Caco-2 (cell line): ENCODE results near the gene VILL. TPM values are rescaled to one million over a fixed set of nuclear protein-coding genes. Genes with fewer than 3 reads are reported as not detected.

Source experiments
- BruUV-seq: library from RNA; stranded (reverse); fragments of 400-500 nt; replicated peaks from 2 replicates; lab custom pipeline; 2021; lab: Mats Ljungman, UMichigan
- CTCF ChIA-PET: fragments of 300-600 bp; sonication (Branson Sonifier 250); formaldehyde crosslinking; loops from one replicate; lab custom pipeline; 2022; ENCODE audit warnings: antibody characterized with exemption; lab: Charles Lee
- POLR2A ChIA-PET: fragments of 300-600 bp; sonication (Branson Sonifier 250); formaldehyde crosslinking; loops from one replicate; lab custom pipeline; 2022; ENCODE audit warnings: antibody characterized with exemption; lab: Charles Lee
- DNase-seq, 2 experiments: peaks; one replicate each; pipeline versions ENCODE4 v3.0.0 to v3.0.0-alpha.2; 2020 to 2022
- H3K27me3 ChIP-seq: replicated peaks from 2 replicates; pipeline ENCODE4 v1.6.0; 2011; ENCODE audit warnings: low read length; ENCODE audit not compliant: control insufficient read depth, insufficient read depth
- H3K36me3 ChIP-seq: 2 replicates; pipeline ENCODE4 v1.5.1; 2011; ENCODE audit warnings: low read length; ENCODE audit not compliant: control insufficient read depth, insufficient read depth
- H3K4me1 ChIP-seq: fragments of 250-450 bp; sonication (Bioruptor Pico); 2 replicates; pipeline ENCODE4 v1.5.1; 2020; ENCODE audit warnings: mild to moderate bottlenecking
- H3K4me3 ChIP-seq: 2 replicates; pipeline ENCODE4 v1.5.1; 2011; ENCODE audit warnings: low read depth, mild to moderate bottlenecking, control low read depth, low read length
- H3K9me3 ChIP-seq: fragments of 250-450 bp; sonication (Bioruptor Pico); 2 replicates; pipeline ENCODE4 v1.5.1; 2020; ENCODE audit warnings: mild to moderate bottlenecking, moderate library complexity
- H3K27ac Mint-ChIP-seq: one replicate; pipeline ENCODE4 v1.8.0; 2022; ENCODE audit warnings: mixed read lengths; ENCODE audit not compliant: unreplicated experiment
- H3K27me3 Mint-ChIP-seq: one replicate; pipeline ENCODE4 v1.8.0; 2022; ENCODE audit warnings: mixed read lengths; ENCODE audit not compliant: insufficient read depth, unreplicated experiment
- H3K36me3 Mint-ChIP-seq: one replicate; pipeline ENCODE4 v1.8.0; 2022; ENCODE audit warnings: mild to moderate bottlenecking, mixed read lengths; ENCODE audit not compliant: insufficient read depth, unreplicated experiment
- H3K4me1 Mint-ChIP-seq: one replicate; pipeline ENCODE4 v1.8.0; 2022; ENCODE audit warnings: low read depth, mixed read lengths; ENCODE audit not compliant: unreplicated experiment
- H3K4me3 Mint-ChIP-seq: one replicate; pipeline ENCODE4 v1.8.0; 2022; ENCODE audit warnings: mild to moderate bottlenecking, moderate library complexity, mixed read lengths; ENCODE audit not compliant: unreplicated experiment
- H3K9me3 Mint-ChIP-seq: one replicate; pipeline ENCODE4 v1.8.0; 2022; ENCODE audit warnings: mixed read lengths; ENCODE audit not compliant: unreplicated experiment
- intact Hi-C: fragments of 100-400 bp; cut with micrococcal nuclease; formaldehyde crosslinking; loops from one replicate; pipeline ENCODE4 v1.10.0; 2022; ENCODE audit not compliant: unreplicated experiment
- total RNA-seq: library from RNA; stranded (reverse); gene quantifications from 2 replicates; pipeline ENCODE4 v1.2.3, GENCODE V29; 2022
- TF ChIP-seq, protein P1 (sequence below), 2 experiments: fragments of 200-600 bp in 1 of 2; IDR thresholded peaks; 1 replicate in 1 of 2; 2 replicates in 1 of 2; pipeline versions ENCODE4 v1.5.1 to v1.8.0; 2011 to 2022; ENCODE audit warnings: antibody characterized with exemption in 1 of 2, control low read depth in 1 of 2, inconsistent platforms in 1 of 2, low read depth in 1 of 2, low read length in 1 of 2, mild to moderate bottlenecking in 1 of 2, moderate library complexity in 1 of 2; ENCODE audit not compliant: insufficient read depth in 1 of 2, severe bottlenecking in 1 of 2, unreplicated experiment in 1 of 2

The VILL gene
- total RNA-seq, 1 experiment from 2014 or later: 11.7 TPM

DNA sequence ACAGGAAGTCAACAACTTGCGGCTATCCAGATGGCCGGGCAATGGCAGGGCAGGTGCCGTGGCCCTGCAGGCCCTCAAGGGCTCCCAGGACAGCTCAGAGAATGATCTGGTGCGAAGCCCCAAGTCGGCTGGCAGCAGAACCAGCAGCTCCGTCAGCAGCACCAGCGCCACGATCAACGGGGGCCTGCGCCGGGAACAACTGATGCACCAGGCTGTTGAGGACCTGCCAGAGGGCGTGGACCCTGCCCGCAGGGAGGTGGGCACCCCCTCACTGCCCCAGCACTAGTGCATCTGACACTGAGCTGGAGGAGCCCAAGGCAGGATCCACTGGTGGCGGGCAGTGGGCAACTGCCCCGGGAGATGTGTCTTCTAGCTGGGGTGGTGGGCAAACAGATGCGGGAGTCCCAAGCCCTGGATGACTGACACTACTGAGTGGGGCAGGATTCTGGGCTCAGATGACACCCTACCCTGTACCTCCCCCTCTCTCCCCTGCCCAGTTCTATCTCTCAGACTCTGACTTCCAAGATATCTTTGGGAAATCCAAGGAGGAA lies 15.9 kb downstream of the VILL start:
- H3K4me3 ChIP-seq: no peak overlapping the region
- Mint-ChIP-seq H3K27me3 (no peaks in the 10 kb centered on the region), H3K4me1 (peaks cover 19% of the 10 kb centered on the region), H3K9me3 (no peaks in the 10 kb centered on the region), H3K27ac (no peak overlapping the region), H3K36me3 (peaks cover 15% of the 10 kb centered on the region), H3K4me3 (no peak overlapping the region)
- BruUV-seq: no TSS peak
- intact Hi-C loops: no loop called here
- DNase-seq: no peak
- ChIA-PET POLR2A (no interaction called here), CTCF (interaction anchor here (0.6 to 1.4 kb wide), 2 partner anchors 32 to 153 kb away, joined by 7 to 9 read pairs; no protein-coding TSS in a partner anchor)
- H3K36me3 ChIP-seq: peaks cover 9% of the 10 kb centered on the region
- no peaks in the 10 kb centered on the region for H3K27me3 ChIP-seq
- H3K9me3 ChIP-seq: no peaks in the 10 kb centered on the region
- TF ChIP-seq, protein P1, sequence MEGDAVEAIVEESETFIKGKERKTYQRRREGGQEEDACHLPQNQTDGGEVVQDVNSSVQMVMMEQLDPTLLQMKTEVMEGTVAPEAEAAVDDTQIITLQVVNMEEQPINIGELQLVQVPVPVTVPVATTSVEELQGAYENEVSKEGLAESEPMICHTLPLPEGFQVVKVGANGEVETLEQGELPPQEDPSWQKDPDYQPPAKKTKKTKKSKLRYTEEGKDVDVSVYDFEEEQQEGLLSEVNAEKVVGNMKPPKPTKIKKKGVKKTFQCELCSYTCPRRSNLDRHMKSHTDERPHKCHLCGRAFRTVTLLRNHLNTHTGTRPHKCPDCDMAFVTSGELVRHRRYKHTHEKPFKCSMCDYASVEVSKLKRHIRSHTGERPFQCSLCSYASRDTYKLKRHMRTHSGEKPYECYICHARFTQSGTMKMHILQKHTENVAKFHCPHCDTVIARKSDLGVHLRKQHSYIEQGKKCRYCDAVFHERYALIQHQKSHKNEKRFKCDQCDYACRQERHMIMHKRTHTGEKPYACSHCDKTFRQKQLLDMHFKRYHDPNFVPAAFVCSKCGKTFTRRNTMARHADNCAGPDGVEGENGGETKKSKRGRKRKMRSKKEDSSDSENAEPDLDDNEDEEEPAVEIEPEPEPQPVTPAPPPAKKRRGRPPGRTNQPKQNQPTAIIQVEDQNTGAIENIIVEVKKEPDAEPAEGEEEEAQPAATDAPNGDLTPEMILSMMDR (IDR thresholded peaks at IDR 0.05; ENCODE audit: insufficient read depth in 1 of 2, low read depth in 1 of 2, low read length in 1 of 2, severe bottlenecking in 1 of 2, unreplicated experiment in 1 of 2): no peak
- H3K4me1 ChIP-seq: peaks cover 22% of the 10 kb centered on the region

GRCh38 chr3:38007754-38008090 lies 17.1 kb downstream of the VILL start:
- TF ChIP-seq, protein P1 (IDR thresholded peaks at IDR 0.05; ENCODE audit: insufficient read depth in 1 of 2, low read depth in 1 of 2, low read length in 1 of 2, severe bottlenecking in 1 of 2, unreplicated experiment in 1 of 2): no peak
- no peak for DNase-seq
- no peak overlapping the region for H3K27ac Mint-ChIP-seq
- peaks cover 15% of the 10 kb centered on the region for H3K36me3 Mint-ChIP-seq
- no peaks in the 10 kb centered on the region for H3K27me3 Mint-ChIP-seq
- H3K9me3 Mint-ChIP-seq: no peaks in the 10 kb centered on the region
- ChIA-PET POLR2A (no interaction called here), CTCF (no interaction called here)
- Histone ChIP-seq H3K4me1 (peaks cover 28% of the 10 kb centered on the region), H3K4me3 (no peak overlapping the region), H3K9me3 (no peaks in the 10 kb centered on the region), H3K27me3 (no peaks in the 10 kb centered on the region), H3K36me3 (peaks cover 9% of the 10 kb centered on the region)
- peaks cover 19% of the 10 kb centered on the region for H3K4me1 Mint-ChIP-seq
- no peak overlapping the region for H3K4me3 Mint-ChIP-seq
- no TSS peak for BruUV-seq
- intact Hi-C loops: no loop called here

DNA sequence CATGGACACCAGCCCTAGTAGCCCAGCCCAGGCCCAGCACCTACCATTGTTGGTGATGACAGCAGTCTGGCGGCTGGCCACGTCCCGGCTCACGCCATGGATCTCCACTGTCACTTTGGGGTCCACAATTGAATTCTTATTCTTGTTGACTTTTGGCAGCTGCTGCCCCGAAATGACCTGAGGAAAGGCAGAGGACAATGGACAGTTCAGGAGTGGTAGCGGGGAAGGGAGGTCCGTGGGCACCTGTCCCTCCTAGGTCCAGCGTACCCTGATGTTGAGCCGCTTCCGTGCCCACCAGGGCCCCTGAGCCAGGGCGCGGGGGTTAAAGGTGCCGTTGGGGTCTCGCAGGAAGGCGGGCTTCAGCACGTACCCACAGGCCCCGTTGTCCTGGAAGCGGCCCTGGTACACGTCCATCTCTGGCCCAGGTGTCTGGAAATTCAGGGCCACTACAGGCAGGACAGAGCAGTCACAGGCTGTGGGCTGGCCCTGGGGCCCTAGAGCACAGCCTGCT lies 17.7 kb downstream of the VILL start:
- TF ChIP-seq, protein P1 (IDR thresholded peaks at IDR 0.05; ENCODE audit: insufficient read depth in 1 of 2, low read depth in 1 of 2, low read length in 1 of 2, severe bottlenecking in 1 of 2, unreplicated experiment in 1 of 2): no peak
- no peak overlapping the region for H3K27ac Mint-ChIP-seq
- peaks cover 15% of the 10 kb centered on the region for H3K36me3 Mint-ChIP-seq
- Histone ChIP-seq H3K4me1 (peaks cover 25% of the 10 kb centered on the region), H3K36me3 (peaks cover 5% of the 10 kb centered on the region), H3K9me3 (no peaks in the 10 kb centered on the region), H3K4me3 (no peak overlapping the region), H3K27me3 (no peaks in the 10 kb centered on the region)
- ChIA-PET CTCF (no interaction called here), POLR2A (no interaction called here)
- H3K27me3 Mint-ChIP-seq: no peaks in the 10 kb centered on the region
- BruUV-seq: no TSS peak
- peaks cover 15% of the 10 kb centered on the region for H3K4me1 Mint-ChIP-seq
- no peaks in the 10 kb centered on the region for H3K9me3 Mint-ChIP-seq
- DNase-seq: no peak
- H3K4me3 Mint-ChIP-seq: no peak overlapping the region
- intact Hi-C loops: no loop called here
